Activated CD8-positive, alpha-beta memory T cell treated with anti-CD3 and anti-CD28 coated beads for 4 hours (primary cell): ENCODE measurements around the gene TACR2.

ENCODE experiments used
- DNase-seq, 2 donors: peaks; one replicate each; pipeline ENCODE4 v3.0.0-alpha.2; 2020; ENCODE audit warnings: low read depth in 2 of 2

Gene TACR2

DNA sequence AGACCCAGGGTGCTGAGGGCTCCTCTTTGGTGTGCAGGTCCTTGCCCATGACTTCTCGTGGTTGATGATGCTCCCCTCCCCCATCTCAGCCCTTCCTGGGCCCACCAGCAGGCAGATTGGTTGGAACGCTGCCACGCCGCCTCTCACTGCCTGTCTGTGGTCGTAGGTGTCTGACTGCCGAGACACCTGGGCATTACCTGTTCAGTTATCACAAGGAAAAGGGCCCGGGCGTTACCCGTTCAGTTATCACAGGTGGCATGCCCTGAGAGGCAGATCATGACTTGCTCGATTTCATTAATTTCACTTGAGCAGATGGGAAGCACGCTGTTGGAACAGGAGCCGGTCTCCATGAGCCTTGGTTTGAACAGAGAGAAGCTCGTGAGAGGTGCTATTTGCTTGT lies 42.5 kb downstream of the TACR2 start:
- no peak for DNase-seq

DNA sequence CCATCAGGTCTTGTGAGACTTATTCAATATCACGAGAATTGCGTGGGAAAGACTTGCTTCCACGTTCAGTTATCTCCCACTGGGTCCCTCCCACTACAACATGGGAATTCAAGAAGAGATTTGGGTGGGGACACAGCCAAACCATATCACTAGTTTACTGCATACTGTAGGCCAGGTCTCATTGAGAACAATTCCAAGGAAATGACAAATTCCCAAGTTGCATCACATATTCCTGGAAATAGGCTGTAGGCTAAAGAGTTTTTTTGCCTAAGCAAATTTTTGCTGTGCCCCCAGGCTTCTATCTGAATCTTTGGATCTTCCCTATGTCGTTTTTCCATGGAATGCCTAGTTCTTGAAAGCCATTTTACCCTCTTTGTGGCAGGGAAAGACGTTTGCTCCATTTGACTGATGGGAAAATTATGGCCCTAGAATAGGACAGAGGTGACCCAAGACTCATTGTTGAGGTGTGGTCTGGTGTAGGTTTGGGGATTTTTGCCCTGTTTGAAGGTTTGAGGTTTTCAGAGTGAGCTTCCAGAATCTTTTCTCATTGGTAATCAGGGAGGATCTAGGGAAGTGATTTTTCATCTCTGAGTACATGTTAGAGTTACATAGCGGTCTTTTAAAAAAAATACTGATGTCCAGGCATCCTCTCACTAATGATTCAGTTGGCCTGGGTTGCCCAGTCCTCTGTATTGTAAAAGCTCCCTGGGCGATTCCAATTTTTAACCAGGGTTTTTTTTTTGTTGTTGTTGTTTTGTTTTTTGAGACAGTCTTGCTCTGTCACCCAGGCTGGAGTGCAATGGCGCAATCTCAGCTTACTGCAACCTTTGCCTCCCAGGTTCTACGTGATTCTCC lies 44.4 kb downstream of the TACR2 start:
- DNase-seq, result no peak

DNA sequence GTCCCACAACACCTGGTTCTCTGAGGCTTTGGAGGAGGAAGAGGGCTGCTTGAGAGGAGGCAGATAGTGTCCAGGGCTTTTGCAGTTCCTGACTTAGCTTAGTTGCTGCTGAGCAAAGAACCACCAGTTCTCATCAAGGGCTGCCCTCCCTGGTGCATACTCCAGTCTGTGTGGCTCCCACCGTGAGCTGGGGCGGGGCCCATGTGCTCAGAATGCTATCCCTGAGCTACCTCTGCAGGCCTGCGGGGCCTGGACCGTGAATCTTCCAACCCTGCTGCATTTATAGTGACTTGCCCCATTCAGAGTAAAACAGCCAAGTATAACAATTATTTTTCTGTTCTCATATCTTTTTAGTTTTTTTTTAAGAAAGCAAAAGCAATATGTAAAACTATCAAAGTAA lies 49.2 kb downstream of the TACR2 start:
- no peak for DNase-seq

DNA sequence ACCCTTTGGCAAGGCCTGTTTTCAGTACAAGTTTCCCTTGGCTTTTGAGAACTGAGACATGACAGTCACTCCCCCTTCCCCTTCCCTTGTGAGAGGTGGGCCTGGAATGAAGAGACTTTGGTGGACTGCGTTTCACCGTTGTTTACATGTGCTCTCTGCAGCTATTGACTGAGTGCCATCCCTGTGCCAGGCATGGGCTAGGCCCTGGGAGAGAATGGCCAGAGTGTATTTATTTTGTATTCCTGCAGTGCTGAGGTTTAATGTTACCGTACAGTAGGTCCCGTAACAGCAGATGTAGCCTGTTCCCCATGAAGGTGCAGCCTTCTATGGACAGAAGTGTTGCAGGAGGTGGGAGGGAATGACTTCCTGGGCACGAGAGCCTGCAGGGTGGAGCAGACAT lies 50.0 kb downstream of the TACR2 start:
- no peak for DNase-seq

DNA sequence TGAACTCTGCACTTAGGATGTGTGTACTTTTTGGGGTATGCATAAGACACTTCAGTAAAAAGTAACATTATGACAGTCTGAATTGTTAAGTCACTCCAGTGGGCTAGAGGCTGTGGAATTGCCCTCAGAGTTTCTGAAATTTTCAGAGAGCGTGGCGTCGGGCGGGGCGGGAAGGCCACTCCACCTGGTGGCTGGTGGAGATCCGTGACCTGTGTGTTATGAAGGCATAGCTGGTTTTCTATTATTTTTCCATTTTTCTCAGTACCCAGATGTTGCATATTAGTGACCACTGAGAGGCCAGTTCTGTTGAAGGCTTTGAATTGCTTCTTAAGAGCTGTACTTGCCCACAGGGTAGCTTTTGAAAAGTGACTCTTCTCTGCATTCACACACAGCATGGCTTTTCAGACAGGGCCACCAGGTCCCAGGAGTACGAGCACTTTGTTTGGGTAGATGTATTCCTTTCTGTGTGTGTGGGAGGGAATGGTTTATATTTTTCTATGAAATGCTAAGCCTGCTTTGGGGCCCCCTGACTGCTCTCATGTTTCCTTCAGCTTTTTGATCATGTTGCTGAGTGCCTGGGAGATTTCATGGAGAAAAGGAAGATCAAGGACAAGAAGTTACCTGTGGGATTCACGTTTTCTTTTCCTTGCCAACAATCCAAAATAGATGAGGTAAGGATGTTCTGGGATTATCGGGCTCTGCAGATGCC lies 52.3 kb downstream of the TACR2 start:
- DNase-seq, result no peak

DNA sequence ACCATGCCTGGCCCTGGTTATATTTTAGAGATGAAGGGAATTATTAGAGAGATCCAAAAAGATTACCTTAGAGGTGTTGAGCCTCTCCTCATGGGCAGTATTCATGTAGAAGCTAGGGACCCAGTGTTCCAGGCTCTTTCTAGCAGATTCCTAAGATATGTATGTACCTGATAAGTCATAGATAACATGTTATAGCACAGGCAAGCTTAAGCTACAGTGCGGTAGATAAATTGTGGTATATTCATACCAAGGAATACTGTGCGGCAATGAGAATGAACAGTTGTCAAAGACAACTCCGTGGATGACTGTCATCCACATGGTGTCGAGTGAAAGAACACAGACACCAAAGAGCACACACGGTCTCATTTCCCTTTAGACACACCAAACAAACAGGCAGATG lies 53.1 kb downstream of the TACR2 start:
- no peak for DNase-seq

DNA sequence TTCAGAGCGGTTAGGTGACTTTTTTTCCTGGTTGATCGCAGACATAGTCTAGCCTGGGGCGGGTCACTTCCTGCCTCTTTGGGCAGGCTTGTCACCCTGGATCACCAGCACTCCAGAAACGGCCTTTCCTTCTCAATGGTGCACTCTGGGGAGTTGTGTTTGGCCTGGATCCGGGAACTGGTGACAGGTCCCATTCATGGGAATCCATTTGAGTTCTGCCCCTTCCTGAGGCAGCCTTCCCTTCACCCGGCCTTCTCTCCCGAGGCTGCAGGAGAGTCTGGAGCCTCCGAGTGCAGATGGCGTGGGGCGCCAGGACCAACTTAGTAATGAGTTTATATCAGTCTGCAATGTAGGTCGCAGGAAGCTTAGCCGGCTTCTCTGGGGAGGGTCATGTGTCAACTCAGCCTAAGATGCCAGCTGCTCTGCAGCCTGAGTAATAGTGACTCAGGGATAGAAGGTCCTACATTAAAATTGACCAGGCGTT lies 54.2 kb downstream of the TACR2 start:
- no peak for DNase-seq

DNA sequence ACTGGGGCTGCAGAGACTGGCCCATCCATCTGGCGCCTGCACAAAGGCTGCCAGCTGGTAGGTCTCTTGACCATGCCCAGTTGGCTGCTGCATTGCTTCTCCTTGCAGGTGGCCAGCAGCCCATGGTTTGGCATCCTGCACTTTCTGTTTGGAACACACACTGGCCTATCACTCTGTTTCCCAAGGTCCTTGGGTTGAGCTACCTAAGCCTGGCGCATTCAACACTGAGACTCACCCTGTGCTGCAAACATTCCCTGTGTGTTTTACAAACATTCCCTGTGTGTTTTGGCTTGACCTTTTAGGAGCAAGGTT lies 55.5 kb downstream of the TACR2 start:
- no peak for DNase-seq

DNA sequence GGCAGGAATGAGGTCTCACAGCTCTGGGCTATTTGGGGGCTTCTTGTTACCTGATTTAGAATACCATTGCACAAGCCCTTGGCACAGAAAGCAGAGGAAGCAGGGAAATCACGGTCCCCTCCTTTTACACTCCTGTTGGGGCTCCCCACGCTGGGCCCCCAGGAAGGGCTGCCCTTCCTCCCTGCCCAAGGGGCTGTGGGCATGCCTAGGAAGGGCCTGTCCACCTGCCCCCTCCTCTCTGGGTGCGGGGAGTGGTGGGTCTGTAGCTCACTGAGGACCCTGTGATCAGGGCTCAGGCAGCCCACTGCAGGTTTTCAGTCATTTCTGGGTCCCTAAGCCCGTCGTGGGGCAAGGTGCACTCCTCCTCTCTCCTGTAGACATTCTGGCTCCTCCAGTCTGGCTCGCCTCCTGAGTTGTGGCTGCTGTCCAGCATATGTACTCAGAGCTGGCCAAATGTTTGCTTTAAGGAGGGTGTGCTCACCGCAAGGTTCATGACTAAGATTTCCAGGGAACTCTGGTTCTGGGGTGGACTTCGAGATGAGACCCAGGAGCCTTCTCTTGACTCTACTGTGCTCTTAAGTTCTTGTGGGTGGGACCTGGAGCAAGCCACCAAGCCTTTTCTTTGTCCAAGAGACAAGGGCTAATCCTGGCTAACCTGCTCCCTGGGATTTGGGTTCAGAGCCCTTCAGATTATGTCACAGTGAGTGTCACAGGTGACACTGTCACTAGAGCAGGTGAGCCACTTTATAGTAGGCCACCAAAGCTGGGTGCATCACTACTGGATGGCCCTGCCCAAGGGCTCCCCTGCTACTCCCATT lies 56.0 kb downstream of the TACR2 start:
- no peak for DNase-seq

DNA sequence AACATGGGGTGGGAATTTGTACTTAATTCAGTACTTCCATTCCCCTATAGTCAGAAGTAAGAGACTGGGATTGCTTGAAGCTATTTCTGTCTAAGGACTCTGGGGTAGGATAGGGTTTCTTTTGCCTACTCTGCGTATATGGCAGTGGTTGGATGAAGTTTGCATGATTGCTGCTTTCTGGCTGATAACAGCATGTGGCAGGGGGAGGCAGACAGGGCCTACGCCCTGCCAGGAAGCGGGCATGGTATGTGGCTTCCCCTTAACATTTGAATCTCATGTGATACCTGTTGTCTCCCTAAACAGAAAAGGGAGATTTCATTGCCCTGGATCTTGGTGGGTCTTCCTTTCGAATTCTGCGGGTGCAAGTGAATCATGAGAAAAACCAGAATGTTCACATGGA lies 57.1 kb downstream of the TACR2 start:
- DNase-seq, result no peak

DNA sequence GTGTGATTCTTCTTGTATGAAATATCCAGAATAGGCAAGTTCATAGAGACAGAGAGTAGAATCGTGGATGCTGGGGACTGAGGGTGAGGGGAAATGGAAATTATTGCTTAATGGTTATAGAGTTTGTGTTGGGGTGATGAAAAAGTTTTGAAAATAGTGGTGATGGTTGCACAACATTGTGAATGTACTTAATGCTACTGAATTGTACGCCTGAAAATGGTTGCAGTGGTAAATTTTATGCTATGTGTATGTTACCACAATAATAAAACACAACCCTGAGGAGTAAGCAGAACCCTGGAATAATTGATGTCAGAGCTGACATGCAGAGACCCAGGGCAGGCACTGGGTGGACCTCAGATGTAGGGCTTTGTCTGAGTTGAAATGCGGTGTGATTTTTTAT lies 57.6 kb downstream of the TACR2 start:
- DNase-seq, result no peak

DNA sequence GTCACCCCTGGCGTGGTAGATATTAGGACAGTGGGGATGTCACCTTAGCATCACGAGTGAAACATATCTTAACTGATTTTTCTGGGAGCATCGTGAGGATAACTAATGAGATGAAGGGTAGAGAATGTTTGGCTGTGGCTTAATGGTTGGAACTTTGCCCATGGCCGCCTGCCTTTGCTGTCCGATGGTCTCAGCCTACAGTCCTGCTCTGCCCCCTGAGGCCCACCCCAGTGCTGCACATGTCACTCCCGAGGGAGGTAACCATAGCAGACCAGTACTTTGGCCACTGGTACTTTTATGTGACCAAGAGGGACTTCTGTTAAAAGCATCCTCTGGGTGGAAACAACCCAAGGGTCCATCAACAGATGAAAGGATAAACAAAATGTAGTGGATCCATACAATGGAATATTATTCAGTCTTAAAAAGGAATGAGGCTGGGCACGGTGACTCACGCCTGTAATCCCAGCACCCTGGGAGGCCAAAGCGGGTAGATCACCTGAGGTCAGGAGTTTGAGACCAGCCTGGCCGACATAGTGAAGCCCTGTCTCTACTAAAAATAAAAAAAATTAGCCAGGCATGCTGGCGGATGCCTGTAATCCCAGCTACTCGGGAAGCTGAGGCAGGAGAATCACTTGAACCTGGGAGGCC lies 58.4 kb downstream of the TACR2 start:
- DNase-seq, result no peak

DNA sequence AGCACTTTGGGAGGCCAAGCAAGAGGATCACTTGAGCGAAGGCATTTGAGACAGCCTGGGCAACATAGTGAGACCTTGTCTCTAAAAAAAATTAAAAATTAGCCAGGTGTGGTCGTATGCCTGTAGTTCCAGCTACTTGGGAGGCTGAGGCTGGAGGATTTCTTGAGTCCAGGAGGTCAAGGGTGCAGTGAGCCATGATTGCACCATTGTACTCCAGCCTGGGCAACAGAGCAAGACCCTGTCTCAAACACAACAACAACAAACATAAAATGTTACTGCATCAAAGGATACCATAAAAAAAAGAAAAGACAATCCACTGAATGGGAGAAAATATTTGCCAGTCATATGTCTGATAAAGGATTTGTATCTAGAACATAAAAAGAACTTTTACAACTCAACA lies 60.5 kb downstream of the TACR2 start:
- no peak for DNase-seq

DNA sequence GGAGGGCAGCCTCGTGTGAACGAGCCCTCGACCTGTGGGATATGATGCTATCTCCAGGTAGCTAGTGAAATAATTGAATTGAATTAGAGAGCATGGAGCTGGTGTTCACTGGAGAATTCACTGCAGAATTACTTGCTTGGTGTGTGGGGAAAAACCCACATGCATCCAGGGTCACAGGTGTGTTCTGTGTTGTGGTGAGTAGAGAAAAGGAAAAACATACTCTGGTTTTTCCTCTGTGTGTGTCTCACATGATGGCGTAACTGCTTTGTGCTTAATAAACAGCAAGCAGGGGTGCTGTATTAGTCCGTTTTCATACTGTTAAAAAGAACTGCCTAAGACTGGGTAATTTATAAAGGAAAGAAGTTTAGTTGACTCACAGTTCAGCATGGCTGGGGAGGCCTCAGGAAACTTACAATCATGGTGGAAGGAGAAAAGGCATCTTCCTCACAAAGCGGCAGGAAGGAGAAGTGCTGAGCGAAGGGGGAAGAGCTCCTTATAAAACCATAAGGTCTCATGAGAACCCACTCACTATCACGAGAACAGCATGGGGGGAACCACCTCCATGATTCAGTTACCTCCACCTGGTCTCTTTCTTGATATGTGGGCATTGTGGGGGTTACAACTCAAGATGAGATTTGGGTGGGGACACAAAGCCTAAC lies 62.6 kb downstream of the TACR2 start:
- DNase-seq, result no peak
